DMS 273 treated with DMSO at 0.1 percent for 48 hours (cell line): ENCODE results near the gene TGFBR3.
"Not testable (repeated sequence)": the region's sequence is repeated elsewhere in the genome, so short reads cannot be mapped to it uniquely, and the experiment has no call there.

Experiments used
- DNase-seq: peaks from one replicate; lab custom pipeline; 2025; lab: John Stamatoyannopoulos, UW

The TGFBR3 gene

DNA sequence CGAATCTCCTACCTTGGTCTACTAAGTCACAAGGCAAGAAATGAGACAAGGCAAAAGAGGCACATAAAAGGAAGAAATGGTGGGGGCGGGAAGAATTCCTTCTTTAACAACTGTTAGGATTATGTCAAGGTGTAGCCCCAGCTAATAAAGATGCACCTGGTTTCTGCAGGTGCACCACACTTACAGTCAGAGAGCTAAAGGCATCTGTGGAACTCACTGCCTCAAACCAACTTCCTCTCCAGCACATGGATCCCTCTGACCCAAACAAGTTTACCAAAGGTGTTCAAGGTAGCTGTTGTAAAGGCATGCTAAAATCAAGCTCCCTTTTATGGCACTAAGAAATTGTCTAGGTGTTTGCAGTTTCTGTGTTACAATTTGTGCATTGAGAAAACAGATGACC, 38.1 kb downstream of the TGFBR3 start:
- DNase-seq: no peak

GRCh38 chr1:91846639-91847013, 39.3 kb downstream of the TGFBR3 start:
- no peak for DNase-seq

GRCh38 chr1:91846007-91846638, 39.8 kb downstream of the TGFBR3 start:
- peak; percentile 59 for DNase-seq

- DNase-seq: no peak
Measured at GRCh38 chr1:91844862-91845528, 41.0 kb downstream of the TGFBR3 start.

- no peak for DNase-seq
Measured at GRCh38 chr1:91843843-91844242, 42.1 kb downstream of the TGFBR3 start.

DNA sequence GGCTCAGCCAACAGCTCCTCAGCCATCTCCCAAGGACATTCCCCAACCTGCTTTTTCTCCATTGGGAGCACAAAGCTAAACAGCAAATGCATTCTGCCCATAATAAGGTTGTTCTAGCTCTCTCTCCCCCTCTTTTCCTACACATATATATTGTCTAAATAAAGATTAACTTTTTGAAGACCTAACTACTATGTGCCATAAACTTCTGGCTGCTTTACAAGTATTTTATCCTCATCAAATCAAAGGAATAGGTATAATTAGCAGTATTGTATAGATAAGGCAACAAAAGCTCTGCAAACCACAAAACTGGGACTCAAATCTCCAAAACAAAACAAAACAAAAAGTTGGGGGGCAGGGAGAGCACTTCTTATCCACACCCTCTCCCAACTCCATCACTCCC, 43.4 kb downstream of the TGFBR3 start:
- DNase-seq: no peak

DNA sequence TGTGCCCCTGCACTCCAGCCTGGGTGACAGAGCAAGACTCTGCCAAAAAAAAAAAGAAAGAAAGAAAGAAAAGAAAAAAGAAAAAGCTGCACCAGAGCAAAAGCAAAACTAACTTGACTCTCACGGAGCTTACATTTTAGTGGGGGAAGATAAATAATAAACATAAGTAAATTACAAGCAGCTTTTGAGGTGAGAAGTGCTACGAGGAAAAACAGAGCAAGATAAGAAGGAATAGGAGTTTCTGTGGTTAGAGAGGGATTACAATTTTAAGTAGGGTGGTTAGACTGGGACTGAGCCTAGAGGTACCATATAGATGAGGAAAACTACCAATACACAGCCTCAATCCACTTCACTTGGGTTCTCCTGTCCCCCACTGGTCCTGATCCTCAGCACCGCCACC, 43.9 kb downstream of the TGFBR3 start:
- no peak for DNase-seq

- DNase-seq: not testable (repeated sequence)
Measured at GRCh38 chr1:91840276-91840675, 45.7 kb downstream of the TGFBR3 start.

GRCh38 chr1:91836331-91837040, 49.5 kb downstream of the TGFBR3 start:
- no peak for DNase-seq

DNA sequence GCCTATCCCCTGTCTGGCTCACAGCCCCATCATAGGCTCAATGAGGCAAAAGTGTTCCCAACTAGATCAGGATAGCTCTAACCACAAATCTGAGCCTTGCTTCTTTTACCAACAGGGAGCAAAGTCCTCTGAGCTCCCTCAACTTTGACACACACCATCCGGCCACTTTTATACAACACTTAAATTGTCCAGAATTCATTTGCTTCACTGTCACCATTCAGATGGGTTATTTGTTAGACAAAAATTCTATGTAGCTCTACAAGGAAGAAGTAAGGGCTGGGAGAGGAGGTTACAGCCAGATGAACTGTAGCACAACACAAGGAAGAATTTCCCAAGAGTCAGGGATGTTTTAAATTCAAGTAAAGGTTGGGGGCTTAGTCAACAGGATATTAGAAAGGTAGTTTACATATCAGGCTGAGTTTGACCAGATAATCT, 50.8 kb downstream of the TGFBR3 start:
- no peak for DNase-seq

DNA sequence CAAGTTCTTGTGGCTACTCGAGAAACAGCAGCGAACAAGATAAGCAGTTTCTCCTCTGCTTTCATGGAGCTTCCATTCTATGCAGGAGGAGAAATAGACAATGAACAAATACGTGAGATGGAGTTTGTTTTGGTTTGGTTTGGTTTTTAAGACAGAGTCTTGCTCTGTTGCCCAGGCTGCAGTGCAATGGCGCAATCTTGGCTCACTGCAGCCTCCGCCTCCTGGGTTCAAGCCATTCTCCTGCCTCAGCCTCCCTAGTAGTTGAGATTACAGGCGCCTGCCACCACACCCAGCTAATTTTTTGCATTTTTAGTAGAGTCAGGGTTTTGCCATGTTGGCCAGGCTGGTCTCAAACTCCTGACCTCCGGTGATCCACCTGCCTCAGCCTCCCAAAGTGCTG, 51.4 kb downstream of the TGFBR3 start:
- not testable (repeated sequence) for DNase-seq

GRCh38 chr1:91833946-91834345, 52.0 kb downstream of the TGFBR3 start:
- DNase-seq: no peak

GRCh38 chr1:91831132-91831930, 54.6 kb downstream of the TGFBR3 start:
- DNase-seq: no peak

DNA sequence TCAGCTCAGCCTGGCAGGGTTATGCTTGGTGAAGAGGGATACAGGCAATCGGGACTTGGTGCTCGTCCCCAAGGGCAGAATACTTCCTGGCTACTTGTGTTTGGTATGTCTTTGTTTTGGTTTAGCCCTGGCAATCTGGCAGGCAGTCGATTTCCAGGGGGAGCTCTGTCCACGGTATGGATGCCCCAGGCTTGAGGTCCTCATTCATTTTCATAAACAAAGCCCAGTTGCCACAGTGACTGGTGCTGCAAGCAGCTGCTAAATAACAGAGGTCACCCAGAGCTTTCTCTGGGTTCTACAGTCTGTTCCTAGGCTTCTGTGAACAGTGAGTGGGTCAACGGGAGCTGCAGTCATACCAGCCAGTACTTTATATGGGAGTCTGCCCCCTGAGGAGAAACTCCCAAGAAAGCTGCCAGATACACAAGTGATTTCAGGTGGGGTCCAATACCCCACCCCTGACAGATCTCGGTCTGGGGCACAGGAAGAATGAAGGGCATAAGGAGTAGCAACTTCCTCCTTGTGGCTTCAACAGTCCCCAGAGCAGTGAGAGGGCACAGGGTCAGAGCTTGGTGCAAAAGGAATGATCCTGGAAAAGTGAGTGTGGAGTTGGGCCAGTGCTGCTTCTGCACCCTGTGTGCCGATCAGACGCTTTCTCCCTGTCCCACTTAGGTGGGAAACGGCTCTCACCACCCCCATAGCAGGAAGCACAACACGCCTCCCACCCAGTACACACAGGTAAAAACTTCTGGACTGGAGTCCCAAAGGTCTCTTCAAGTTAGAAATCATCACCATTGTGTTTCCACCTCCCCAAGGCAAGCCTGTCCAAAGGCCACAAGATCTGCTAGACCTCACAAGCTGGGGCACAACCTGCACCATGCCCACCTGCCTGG, 55.5 kb downstream of the TGFBR3 start:
- DNase-seq: peak; percentile 19

GRCh38 chr1:91829293-91830153, 56.4 kb downstream of the TGFBR3 start:
- no peak for DNase-seq

GRCh38 chr1:91828583-91829281, 57.2 kb downstream of the TGFBR3 start:
- DNase-seq: no peak

- DNase-seq: no peak
Measured at GRCh38 chr1:91827459-91828321, 58.3 kb downstream of the TGFBR3 start.

- no peak for DNase-seq
Measured at GRCh38 chr1:91827087-91827458, 58.9 kb downstream of the TGFBR3 start.

- no peak for DNase-seq
Measured at GRCh38 chr1:91826649-91827048, 59.3 kb downstream of the TGFBR3 start.
